ENCODE data around the gene RFT1.

The RFT1 gene

GRCh38 chr3:53131096-53131495 lies 861 bp upstream of the RFT1 start:
- no peak overlapping the region; the same call in 1 of the 2 replicates for H3K4me3 ChIP-seq (ENCODE audit: low read depth, low read length)
- H3K27ac ChIP-seq (ENCODE audit: extremely low read depth, low read depth, low read length), result no peak overlapping the region
- POLR2A ChIA-PET, result interaction anchor here (1.2 to 1.6 kb wide), 2 partner anchors 30 to 33 kb away, joined by 3 to 5 read pairs; partner anchors contain the start of gene PRKCD
- no peaks in the 10 kb centered on the region for H3K4me1 ChIP-seq (ENCODE audit: control insufficient read depth, insufficient read depth, low read length)
- TF ChIP-seq REPIN1 (tag by site-specific recombination; IDR thresholded peaks at IDR 0.05; ENCODE audit: low read depth) (no peak), ZNF529 (tag by site-specific recombination; IDR thresholded peaks at IDR 0.05; ENCODE audit: insufficient replicate concordance) (no peak)
- H3K36me3 ChIP-seq (ENCODE audit: control insufficient read depth in 2 of 2, insufficient read depth in 1 of 2, low read length in 2 of 2), result peaks cover 0 to 8% of the 10 kb centered on the region in 2 experiments; a peak in 2 of 3 replicates
- CTCF ChIA-PET, result no interaction called here
- no peaks in the 10 kb centered on the region for H3K9me3 ChIP-seq (ENCODE audit: control insufficient read depth, insufficient read depth, low read depth, low read length)

DNA sequence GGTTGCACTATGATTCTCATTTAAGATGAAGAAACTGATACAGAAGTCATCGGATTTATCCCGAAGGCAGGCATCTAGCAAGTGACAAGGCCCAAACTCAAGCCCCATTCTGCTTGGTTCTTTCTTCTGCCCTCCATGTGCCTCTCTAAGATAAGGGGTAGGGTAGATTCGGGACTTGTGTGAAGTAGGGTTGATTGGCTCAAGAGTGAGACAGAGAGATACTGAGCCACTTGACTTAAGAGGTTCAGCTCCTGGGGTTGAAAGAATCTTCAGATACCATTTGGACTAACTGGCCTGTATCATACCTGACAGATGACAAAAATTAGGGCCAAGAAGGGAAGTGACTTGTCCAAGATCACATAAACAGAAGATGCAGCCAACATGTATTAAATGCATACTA lies 891 bp downstream of the RFT1 start:
- TF ChIP-seq ZNF155 (tag by site-specific recombination; IDR thresholded peaks at IDR 0.05) (no peak), ZBTB11 (tag by site-specific recombination; conservative IDR thresholded peaks at IDR 0.05; ENCODE audit: low read depth) (no peak), ZNF391 (tag by site-specific recombination; IDR thresholded peaks at IDR 0.05; ENCODE audit: borderline replicate concordance, low read depth) (no peak), ZNF548 (tag by site-specific recombination; IDR thresholded peaks at IDR 0.05) (no peak), ZNF214 (tag by site-specific recombination; IDR thresholded peaks at IDR 0.05; ENCODE audit: borderline replicate concordance) (no peak), ZNF785 (tag by site-specific recombination; IDR thresholded peaks at IDR 0.05) (no peak)
- ChIA-PET CTCF (interaction anchor here (0.7 to 1.8 kb wide), 3 partner anchors 19 to 68 kb away, joined by 3 to 11 read pairs (median 3); no protein-coding TSS in a partner anchor), POLR2A (interaction anchor here (0.7 to 1.0 kb wide), 2 partner anchors 53 to 661 kb away, joined by 3 read pairs; no protein-coding TSS in a partner anchor)
- no peaks in the 10 kb centered on the region for H3K9me3 ChIP-seq (ENCODE audit: control insufficient read depth, insufficient read depth, low read depth, low read length)
- H3K4me1 ChIP-seq (ENCODE audit: control insufficient read depth, insufficient read depth, low read length), result no peaks in the 10 kb centered on the region
- H3K36me3 ChIP-seq (ENCODE audit: control insufficient read depth in 2 of 2, insufficient read depth in 1 of 2, low read length in 2 of 2), result peaks cover 7 to 25% of the 10 kb centered on the region in 2 experiments
- 0 out of 2 replicates have a peak overlapping the region, but pooled peaks have one; percentile 74 for H3K27ac ChIP-seq (ENCODE audit: extremely low read depth, low read depth, low read length)
- peak overlapping the region; percentile 99 for H3K4me3 ChIP-seq (ENCODE audit: low read depth, low read length)

DNA sequence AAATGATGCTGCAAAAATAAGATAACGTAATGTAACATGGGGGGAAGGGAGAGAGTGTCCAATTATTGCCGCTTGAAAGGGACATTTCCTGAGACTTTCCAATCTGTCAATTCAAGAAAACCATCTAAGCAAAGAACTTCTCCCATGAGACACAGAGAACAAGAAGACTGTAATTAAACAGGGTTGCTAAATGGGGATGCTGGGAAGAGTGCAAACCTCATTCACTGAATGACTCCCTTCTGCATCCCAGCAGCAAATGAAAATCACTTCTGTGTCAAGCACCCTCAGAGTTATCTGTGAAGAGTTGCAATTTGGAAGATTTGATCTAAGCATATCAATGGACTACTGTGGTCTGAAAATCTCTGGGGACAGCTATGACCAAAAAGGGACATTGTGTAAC lies 3.6 kb downstream of the RFT1 start:
- ChIA-PET CTCF (no interaction called here), POLR2A (no interaction called here)
- Histone ChIP-seq H3K4me3 (ENCODE audit: low read depth, low read length) (no peak overlapping the region), H3K36me3 (ENCODE audit: control insufficient read depth in 2 of 2, insufficient read depth in 1 of 2, low read length in 2 of 2) (peaks cover 10 to 52% of the 10 kb centered on the region in 2 experiments), H3K27ac (ENCODE audit: extremely low read depth, low read depth, low read length) (no peak overlapping the region), H3K9me3 (ENCODE audit: control insufficient read depth, insufficient read depth, low read depth, low read length) (no peaks in the 10 kb centered on the region), H3K4me1 (ENCODE audit: control insufficient read depth, insufficient read depth, low read length) (no peaks in the 10 kb centered on the region)
- TF ChIP-seq ZNF138 (tag by site-specific recombination; IDR thresholded peaks at IDR 0.05; ENCODE audit: borderline replicate concordance) (no peak), ZNF560 (tag by site-specific recombination; IDR thresholded peaks at IDR 0.05; ENCODE audit: borderline replicate concordance) (no peak), ZNF670 (tag by site-specific recombination; IDR thresholded peaks at IDR 0.05; ENCODE audit: low read depth) (no peak), ZNF404 (tag by site-specific recombination; IDR thresholded peaks at IDR 0.05) (no peak), ZNF112 (tag by site-specific recombination; IDR thresholded peaks at IDR 0.05) (no peak), HOXD13 (CRISPR knock-in tag; IDR thresholded peaks at IDR 0.05; ENCODE audit: borderline replicate concordance) (no peak), ZBTB1 (tag by site-specific recombination; IDR thresholded peaks at IDR 0.05) (no peak), TSHZ1 (tag by site-specific recombination; IDR thresholded peaks at IDR 0.05; ENCODE audit: borderline replicate concordance) (no peak), ZSCAN16 (tag by site-specific recombination; IDR thresholded peaks at IDR 0.05) (no peak), ZNF274 (IDR thresholded peaks at IDR 0.05; ENCODE audit: low read length) (no peak), ZNF274 (tag by site-specific recombination; IDR thresholded peaks at IDR 0.05; ENCODE audit: borderline replicate concordance) (no peak)
- TF ChIP-seq, protein P1, sequence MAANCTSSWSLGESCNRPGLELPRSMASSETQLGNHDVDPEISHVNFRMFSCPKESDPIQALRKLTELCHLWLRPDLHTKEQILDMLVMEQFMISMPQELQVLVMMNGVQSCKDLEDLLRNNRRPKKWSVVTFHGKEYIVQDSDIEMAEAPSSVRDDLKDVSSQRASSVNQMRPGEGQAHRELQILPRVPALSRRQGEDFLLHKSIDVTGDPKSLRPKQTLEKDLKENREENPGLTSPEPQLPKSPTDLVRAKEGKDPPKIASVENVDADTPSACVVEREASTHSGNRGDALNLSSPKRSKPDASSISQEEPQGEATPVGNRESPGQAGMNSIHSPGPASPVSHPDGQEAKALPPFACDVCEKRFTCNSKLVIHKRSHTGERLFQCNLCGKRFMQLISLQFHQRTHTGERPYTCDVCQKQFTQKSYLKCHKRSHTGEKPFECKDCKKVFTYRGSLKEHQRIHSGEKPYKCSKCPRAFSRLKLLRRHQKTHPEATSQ (tag by site-specific recombination; IDR thresholded peaks at IDR 0.05), result no peak
